H1 (cell line): ENCODE results near the gene HABP4. TPM values are rescaled to one million over a fixed set of nuclear protein-coding genes. Genes with fewer than 3 reads are reported as not detected.

Source experiments
- CTCF ChIA-PET: fragments of 300-600 bp; sonication (Branson Sonifier 250); formaldehyde crosslinking; loops from one replicate; lab custom pipeline; 2021; ENCODE audit not compliant: partially characterized antibody; lab: Charles Lee
- POLR2A ChIA-PET: fragments of 300-600 bp; sonication (Branson Sonifier 250); formaldehyde crosslinking; loops from one replicate; lab custom pipeline; 2021; ENCODE audit warnings: inconsistent platforms; ENCODE audit not compliant: partially characterized antibody; lab: Charles Lee
- DNase-seq, 2 experiments: peaks; one replicate each; pipeline versions ENCODE4 v3.0.0 to v3.0.0-alpha.2; 2010 to 2022; ENCODE audit warnings: low spot score in 2 of 2, low read depth in 1 of 2, mixed read lengths in 1 of 2
- FAIRE-seq: peaks from 2 replicates; lab custom pipeline; 2011; peaks lifted over from hg19 to GRCh38; lab: Jason Lieb, UNC
- H2AFZ ChIP-seq: 2 replicates; pipeline ENCODE4 v1.8.1; 2012; ENCODE audit warnings: low read length, inconsistent platforms
- H2AK5ac ChIP-seq: 2 replicates; pipeline ENCODE4 v1.6.1; 2013; ENCODE audit warnings: low read depth, low read length
- H2BK120ac ChIP-seq: replicated peaks from 2 replicates; pipeline ENCODE3; 2013; ENCODE audit warnings: low read depth, low read length, inconsistent platforms
- H2BK12ac ChIP-seq: 2 replicates; pipeline ENCODE4 v1.6.1; 2013; ENCODE audit warnings: low read depth, low read length
- H2BK15ac ChIP-seq: 2 replicates; pipeline ENCODE4 v1.6.1; 2013; ENCODE audit warnings: low read length
- H2BK20ac ChIP-seq: 2 replicates; pipeline ENCODE4 v1.6.1; 2013; ENCODE audit warnings: low read length
- H2BK5ac ChIP-seq: 2 replicates; pipeline ENCODE4 v1.6.1; 2013; ENCODE audit warnings: low read depth, low read length
- H3K14ac ChIP-seq: 2 replicates; pipeline ENCODE4 v1.6.1; 2013; ENCODE audit warnings: inconsistent platforms; ENCODE audit not compliant: insufficient read length
- H3K18ac ChIP-seq: 2 replicates; pipeline ENCODE4 v1.6.1; 2013; ENCODE audit warnings: low read length; ENCODE audit errors: extremely low read depth
- H3K23ac ChIP-seq: 2 replicates; pipeline ENCODE4 v1.6.1; 2013; ENCODE audit warnings: inconsistent platforms; ENCODE audit not compliant: insufficient read length
- H3K23me2 ChIP-seq: 2 replicates; pipeline ENCODE4 v1.6.1; 2013; ENCODE audit warnings: low read depth, low read length
- H3K27ac ChIP-seq: 2 replicates; pipeline ENCODE4 v1.6.1; 2011; ENCODE audit warnings: low read depth, low read length, inconsistent platforms
- H3K27me3 ChIP-seq, 4 experiments: replicated peaks in 1 of 4; 1 replicate in 1 of 4; 2 replicates in 3 of 4; pipeline versions ENCODE4 v1.6.1 to v1.8.1; 2011 to 2013; ENCODE audit warnings: low read length in 3 of 4, mild to moderate bottlenecking in 3 of 4, inconsistent platforms in 2 of 4, mixed read lengths in 2 of 4, moderate library complexity in 1 of 4; ENCODE audit not compliant: control insufficient read depth in 3 of 4, insufficient read depth in 3 of 4; ENCODE audit errors: extremely low read depth in 1 of 4
- H3K36me3 ChIP-seq, 4 experiments: 2 replicates each; pipeline versions ENCODE4 v1.6.1 to v1.8.1; 2011 to 2013; ENCODE audit warnings: mild to moderate bottlenecking in 4 of 4, low read length in 3 of 4, moderate library complexity in 2 of 4, control low read depth in 1 of 4, inconsistent platforms in 1 of 4; ENCODE audit not compliant: insufficient read depth in 4 of 4, control insufficient read depth in 2 of 4
- H3K4ac ChIP-seq: replicated peaks from 2 replicates; pipeline ENCODE3; 2013; ENCODE audit warnings: low read length, low read depth, mixed read lengths, inconsistent platforms; ENCODE audit not compliant: insufficient read length
- H3K4me1 ChIP-seq, 4 experiments: replicated peaks in 1 of 4; 1 replicate in 1 of 4; 2 replicates in 3 of 4; pipeline versions ENCODE4 v1.6.1 to v1.8.1; 2011 to 2013; ENCODE audit warnings: low read length in 3 of 4, inconsistent platforms in 2 of 4, mixed read lengths in 1 of 4; ENCODE audit not compliant: insufficient read depth in 4 of 4, control insufficient read depth in 3 of 4
- H3K4me2 ChIP-seq, 2 experiments: 2 replicates each; pipeline versions ENCODE4 v1.6.1 to v1.8.1; 2011 to 2013; ENCODE audit warnings: low read depth in 2 of 2, low read length in 2 of 2, control low read depth in 1 of 2, inconsistent platforms in 1 of 2, mild to moderate bottlenecking in 1 of 2; ENCODE audit not compliant: insufficient read depth in 1 of 2
- H3K4me3 ChIP-seq, 4 experiments: fragments of 200-600, 300-600 bp in 1 of 4; sonication (generic), shearing (Covaris generic), sonication (Bioruptor Twin) in 1 of 4; 2 replicates each; pipeline versions ENCODE4 v1.5.1 to v1.8.1; 2011 to 2016; ENCODE audit warnings: low read length in 4 of 4, low read depth in 3 of 4, control low read depth in 2 of 4, inconsistent platforms in 2 of 4, mild to moderate bottlenecking in 2 of 4, mixed read lengths in 1 of 4, moderate library complexity in 1 of 4; ENCODE audit not compliant: insufficient read depth in 2 of 4; ENCODE audit errors: extremely low read depth in 1 of 4
- H3K56ac ChIP-seq: replicated peaks from 2 replicates; pipeline ENCODE3; 2013; ENCODE audit warnings: low read depth, mild to moderate bottlenecking, mixed read lengths, low read length, inconsistent platforms; ENCODE audit not compliant: insufficient read length
- H3K79me1 ChIP-seq: 2 replicates; pipeline ENCODE4 v1.6.1; 2013; ENCODE audit warnings: low read depth, low read length, control low read depth
- H3K79me2 ChIP-seq, 2 experiments: 2 replicates each; pipeline versions ENCODE4 v1.6.1 to v1.8.1; 2012 to 2013; ENCODE audit warnings: low read length in 2 of 2, mild to moderate bottlenecking in 2 of 2, inconsistent platforms in 1 of 2; ENCODE audit not compliant: insufficient read depth in 2 of 2, control insufficient read depth in 1 of 2
- H3K9ac ChIP-seq, 4 experiments: replicated peaks in 1 of 4; 1 replicate in 1 of 4; 2 replicates in 3 of 4; pipeline versions ENCODE4 v1.6.1 to v1.8.1; 2011 to 2013; ENCODE audit warnings: low read depth in 3 of 4, low read length in 3 of 4, control low read depth in 2 of 4, mild to moderate bottlenecking in 2 of 4, moderate library complexity in 2 of 4, inconsistent platforms in 1 of 4; ENCODE audit errors: extremely low read depth in 1 of 4
- H3K9me3 ChIP-seq, 2 experiments: 2 replicates each; pipeline versions ENCODE4 v1.6.1 to v1.8.1; 2012 to 2013; ENCODE audit warnings: mild to moderate bottlenecking in 2 of 2, moderate library complexity in 2 of 2, control low read depth in 1 of 2, inconsistent platforms in 1 of 2, low read depth in 1 of 2, low read length in 1 of 2, mixed read lengths in 1 of 2; ENCODE audit not compliant: insufficient read depth in 2 of 2
- H4K20me1 ChIP-seq, 2 experiments: replicated peaks in 1 of 2; 2 replicates each; pipeline versions ENCODE3 to v1.8.1; 2011 to 2013; ENCODE audit warnings: inconsistent platforms in 2 of 2, low read length in 2 of 2, mild to moderate bottlenecking in 1 of 2; ENCODE audit not compliant: insufficient read depth in 2 of 2, control insufficient read depth in 1 of 2
- H4K5ac ChIP-seq: 2 replicates; pipeline ENCODE4 v1.6.1; 2013; ENCODE audit warnings: low read length, low read depth, mixed read lengths, inconsistent platforms; ENCODE audit not compliant: insufficient read length
- H4K8ac ChIP-seq: 2 replicates; pipeline ENCODE4 v1.8.0; 2013; ENCODE audit warnings: mild to moderate bottlenecking, moderate library complexity, low read length, inconsistent platforms; ENCODE audit not compliant: insufficient read depth; ENCODE audit errors: extremely low read depth
- H4K91ac ChIP-seq: replicated peaks from 2 replicates; pipeline ENCODE3; 2013; ENCODE audit warnings: low read length, mixed read lengths, inconsistent platforms; ENCODE audit not compliant: insufficient read length
- CBX5 ChIP-seq: fragments of 300-800, 300-1000 bp; sonication (generic); IDR thresholded peaks from 2 replicates; pipeline ENCODE4 v1.7.1; 2016; ENCODE audit warnings: antibody characterized with exemption, low read length, low read depth
- NANOG ChIP-seq: IDR thresholded peaks from 2 replicates; pipeline ENCODE4 v1.6.1; 2011; ENCODE audit warnings: low read length, low read depth, mild to moderate bottlenecking, inconsistent platforms; ENCODE audit not compliant: insufficient read depth, poor library complexity, severe bottlenecking
- POLR2AphosphoS5 ChIP-seq: IDR thresholded peaks from 2 replicates; pipeline ENCODE4 v1.6.1; 2011; ENCODE audit warnings: low read depth, low read length
- RAD21 ChIP-seq, 2 experiments: IDR thresholded peaks in 1 of 2; conservative IDR thresholded peaks in 1 of 2; 2 replicates each; pipeline ENCODE4 v1.6.1; 2011; ENCODE audit warnings: low read depth in 2 of 2, low read length in 2 of 2, improper control_type of control experiment in 1 of 2, inconsistent platforms in 1 of 2, mild to moderate bottlenecking in 1 of 2, moderate library complexity in 1 of 2
- RFX5 ChIP-seq: IDR thresholded peaks from 2 replicates; pipeline ENCODE4 v1.6.1; 2011; ENCODE audit warnings: low read depth, low read length, improper control_type of control experiment, borderline replicate concordance
- SP1 ChIP-seq: IDR thresholded peaks from 2 replicates; pipeline ENCODE4 v1.6.1; 2011; ENCODE audit warnings: low read depth, low read length
- SRF ChIP-seq: IDR thresholded peaks from 2 replicates; pipeline ENCODE4 v1.6.1; 2011; ENCODE audit warnings: mild to moderate bottlenecking, low read depth, low read length, moderate library complexity
- TCF12 ChIP-seq: IDR thresholded peaks from 2 replicates; pipeline ENCODE4 v1.6.1; 2011; ENCODE audit warnings: low read depth, mild to moderate bottlenecking, low read length
- TEAD4 ChIP-seq: IDR thresholded peaks from 2 replicates; pipeline ENCODE4 v1.6.1; 2012; ENCODE audit warnings: low read depth, low read length, inconsistent platforms, mixed read lengths
- WGBS, 2 experiments: shearing (Covaris generic) in 1 of 2; methylation state at CpG; one replicate each; pipeline versions ENCODE4 v1.1.6 to v1.1.7; 2013 to 2015; ENCODE audit warnings: low lambda C conversion rate in 2 of 2, mixed read lengths in 2 of 2, inconsistent platforms in 1 of 2, low coverage in 1 of 2, missing lambda C conversion rate in 1 of 2; ENCODE audit not compliant: insufficient replicate concordance in 2 of 2, insufficient coverage in 1 of 2, insufficient read length in 1 of 2; ENCODE audit errors: extremely low coverage in 1 of 2, missing lambda C conversion rate in 1 of 2; 5-methylcytosine and 5-hydroxymethylcytosine counted together
- polyA plus RNA-seq, 7 experiments: library from polyadenylated mRNA; depleted of rRNA in 3 of 7; stranded (reverse) in 5 of 7; unstranded in 2 of 7; fragments of >200 nt in 5 of 7; fragments of 200-250 nt in 2 of 7; gene quantifications; 1 replicate in 5 of 7; 2 replicates in 1 of 7; 4 replicates in 1 of 7; pipeline versions ENCODE4 v1.2.1 to v1.2.3, GENCODE V29; 2011 to 2013; ENCODE audit warnings: missing spikeins in 2 of 7, mixed read lengths in 2 of 7
- total RNA-seq: library from RNA; stranded (reverse); fragmentation: NEBNext Ultra II Directional; extraction: Animal tissue kit (Norgen Biotek cat#: 25700); gene quantifications from 2 replicates; pipeline ENCODE4 v1.2.1, GENCODE V29; 2021
- TF ChIP-seq, protein P1 (sequence below): IDR thresholded peaks from 2 replicates; pipeline ENCODE4 v1.6.1; 2012; ENCODE audit warnings: inconsistent platforms

The HABP4 gene
- total and polyA plus RNA-seq, 2 of the 8 experiments (the other 6 are each of a cell fraction or from before 2014, with no cell fraction given), result 3.3 to 11.2 TPM

DNA sequence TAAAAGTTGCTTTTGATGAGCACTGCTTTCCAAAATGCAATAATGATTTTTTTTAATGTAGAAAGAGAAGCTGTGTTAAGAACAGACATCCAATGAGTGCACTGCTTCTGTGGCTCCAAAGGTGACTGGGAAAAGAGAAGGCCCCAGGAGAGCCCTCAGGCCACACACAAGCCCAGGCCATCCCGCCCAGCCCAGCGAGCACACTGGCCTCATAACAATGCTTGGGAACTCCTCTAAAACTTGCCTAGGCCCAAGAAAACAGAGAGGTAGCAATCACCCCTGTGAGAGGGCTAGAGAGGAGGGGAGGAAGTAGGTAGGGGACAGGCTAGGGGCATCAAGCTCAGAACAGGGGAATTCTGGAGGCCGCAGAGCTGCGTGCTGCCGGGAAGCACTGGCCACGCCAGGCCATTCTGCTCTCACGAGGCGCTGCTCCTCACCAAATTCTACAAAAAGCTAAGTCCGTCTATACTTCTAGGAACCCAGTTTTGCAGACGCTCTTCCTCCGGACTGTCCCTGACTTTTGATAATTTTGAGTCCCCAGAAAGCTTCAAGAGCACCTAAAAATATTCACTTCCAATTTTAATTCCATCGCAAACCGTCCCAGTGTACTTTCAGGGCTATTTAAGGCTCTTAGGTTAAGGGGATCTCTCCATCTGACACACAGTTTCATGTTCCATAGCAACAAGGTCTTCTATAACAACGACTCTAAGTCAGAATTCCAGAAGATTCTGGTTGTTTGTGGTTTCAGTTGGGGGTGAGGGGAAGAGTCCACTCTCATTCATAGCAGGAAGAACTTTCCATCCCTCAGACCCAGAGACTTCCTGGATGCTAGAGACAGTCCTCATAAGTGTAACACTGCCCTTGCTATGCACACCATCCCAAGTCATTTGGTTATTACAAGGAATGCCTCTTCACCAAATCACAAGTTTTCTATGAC, 51.0 kb downstream of the HABP4 start:
- Histone ChIP-seq H3K18ac (no peak overlapping the region; the same call in 1 of the 2 replicates), H2AFZ (no peak overlapping the region), H3K4ac (no peak overlapping the region), H2BK5ac (no peak overlapping the region), H3K79me1 (no peaks in the 10 kb centered on the region; the same call in 1 of the 2 replicates), H3K23me2 (no peaks in the 10 kb centered on the region), H3K36me3 (no peaks in the 10 kb centered on the region; a peak in 2 of 8 replicates), H4K91ac (no peak overlapping the region), H2BK12ac (no peak overlapping the region), H2AK5ac (no peak overlapping the region), H2BK120ac (no peak overlapping the region), H3K27ac (no peak overlapping the region), H3K4me3 (no peak overlapping the region), H3K56ac (no peak overlapping the region), H3K27me3 (no peaks in the 10 kb centered on the region), H3K4me1 (peaks cover 0 to 10% (median 1%) of the 10 kb centered on the region in 4 experiments; a peak in 4 of 7 replicates), H4K5ac (no peak overlapping the region), H3K14ac (no peak overlapping the region), H4K8ac (no peak overlapping the region), H3K79me2 (no peaks in the 10 kb centered on the region), H3K9me3 (no peaks in the 10 kb centered on the region), H3K23ac (no peak overlapping the region), H2BK20ac (no peak overlapping the region), H3K4me2 (no peak overlapping the region), H4K20me1 (no peaks in the 10 kb centered on the region), H2BK15ac (no peak overlapping the region), H3K9ac (no peak overlapping the region)
- DNase-seq (no peak), FAIRE-seq (no peak)
- 94% methylated on average over 14 of the region's 14 CpGs; no CpG with 5 or more reads in 1 of the 2 experiments for WGBS, 2 experiments
- ChIA-PET CTCF (interaction anchor here (1.2 kb wide), 1 partner anchor 15 kb away, joined by 4 read pairs; no protein-coding TSS in a partner anchor), POLR2A (interaction anchor here (0.8 kb wide), 1 partner anchor 8 kb away, joined by 3 read pairs; no protein-coding TSS in a partner anchor)
- TF ChIP-seq POLR2AphosphoS5, result no peak
- TF ChIP-seq, protein P1, sequence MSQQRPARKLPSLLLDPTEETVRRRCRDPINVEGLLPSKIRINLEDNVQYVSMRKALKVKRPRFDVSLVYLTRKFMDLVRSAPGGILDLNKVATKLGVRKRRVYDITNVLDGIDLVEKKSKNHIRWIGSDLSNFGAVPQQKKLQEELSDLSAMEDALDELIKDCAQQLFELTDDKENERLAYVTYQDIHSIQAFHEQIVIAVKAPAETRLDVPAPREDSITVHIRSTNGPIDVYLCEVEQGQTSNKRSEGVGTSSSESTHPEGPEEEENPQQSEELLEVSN, result no peak
- no peak for TF ChIP-seq SRF
- TF ChIP-seq TEAD4, result no peak
- no peak for TF ChIP-seq CBX5
- no peak for TF ChIP-seq RFX5
- no peak for TF ChIP-seq RAD21 (IDR thresholded peaks at IDR 0.05 in 1 of 2, conservative IDR thresholded peaks at IDR 0.05 in 1 of 2; ENCODE audit: low read depth in 2 of 2, low read length in 2 of 2)
- TF ChIP-seq SP1, result no peak
- TF ChIP-seq NANOG, result no peak
- TF ChIP-seq TCF12, result no peak
